GM21737 (cell line): Measurements from ENCODE around the gene CSK.
"Not testable (repeated sequence)": the region's sequence is repeated elsewhere in the genome, so short reads cannot be mapped to it uniquely, and the experiment has no call there.

Experiments used
- ATAC-seq: cut with Tn5 transposase; IDR thresholded peaks from one replicate; pipeline ENCODE4 v1.9.1; 2021; ENCODE audit warnings: mild to moderate bottlenecking, moderate library complexity; ENCODE audit not compliant: unreplicated experiment

Gene CSK

GRCh38 chr15:74770211-74770903 is 11.5 kb upstream of the CSK start:
- no peak for ATAC-seq

GRCh38 chr15:74773329-74773728 is 8.6 kb upstream of the CSK start:
- ATAC-seq: no peak

- no peak for ATAC-seq
Measured at GRCh38 chr15:74773731-74774252, 8.1 kb upstream of the CSK start.

DNA sequence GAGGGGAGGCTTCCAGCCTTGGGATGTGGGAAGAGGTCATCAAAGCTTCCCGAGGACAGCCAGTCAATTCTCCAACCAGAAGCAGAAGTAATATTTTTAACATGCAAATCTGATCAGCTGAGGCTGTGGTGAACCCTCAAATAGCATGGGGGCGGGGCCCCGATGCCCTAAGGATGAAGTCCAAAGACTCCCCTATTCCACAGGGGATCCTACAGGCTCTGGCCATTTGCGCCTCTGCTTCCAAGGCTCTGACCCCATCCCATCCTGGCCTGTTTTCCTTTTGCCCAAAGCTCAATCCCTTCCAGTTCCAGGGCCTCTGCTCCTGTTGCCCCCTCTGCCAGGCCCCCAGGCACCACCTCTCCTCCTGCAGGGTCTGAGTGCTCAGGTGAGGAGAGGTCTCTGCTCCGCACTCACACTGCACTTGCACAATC is 6.7 kb upstream of the CSK start:
- no peak for ATAC-seq

- ATAC-seq: no peak
Measured at GRCh38 chr15:74775894-74776293, 6.0 kb upstream of the CSK start.

- ATAC-seq: peak; percentile 41
Measured at GRCh38 chr15:74776821-74777768, 4.8 kb upstream of the CSK start.

- peak; percentile 10 for ATAC-seq
Measured at GRCh38 chr15:74777769-74778598, 3.9 kb upstream of the CSK start.

GRCh38 chr15:74778599-74778970 is 3.3 kb upstream of the CSK start:
- ATAC-seq: no peak

DNA sequence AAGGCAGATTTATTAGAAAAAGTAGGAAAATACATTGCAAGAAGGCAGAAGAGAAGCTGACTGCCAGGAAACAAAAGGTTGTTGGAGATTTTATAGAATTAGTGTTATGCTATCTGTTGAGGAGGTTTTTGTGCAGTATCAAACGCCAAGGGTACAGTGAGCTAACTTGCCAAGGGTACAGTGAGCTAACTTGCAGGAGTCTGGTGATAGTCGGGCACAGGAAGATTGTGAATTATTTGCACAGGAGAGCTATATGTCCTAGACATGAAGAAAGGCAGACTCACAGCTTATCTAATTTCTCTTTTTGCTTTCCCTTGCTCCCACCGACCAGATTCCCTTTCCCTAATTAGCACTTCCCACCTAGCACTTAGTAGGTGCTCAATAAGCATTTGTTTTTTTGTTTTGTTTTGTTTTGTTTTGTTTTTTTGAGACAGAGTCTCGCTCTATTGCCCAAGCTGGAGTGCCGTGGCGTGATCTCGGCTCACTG is 2.7 kb upstream of the CSK start:
- ATAC-seq: no peak

- ATAC-seq: no peak
Measured at GRCh38 chr15:74780523-74781430, 1.1 kb upstream of the CSK start.

GRCh38 chr15:74782259-74783071 is 585 bp downstream of the CSK start:
- ATAC-seq: peak; percentile 4

- no peak for ATAC-seq
Measured at GRCh38 chr15:74783072-74783807, 1.4 kb downstream of the CSK start.

GRCh38 chr15:74783808-74784175 is 1.9 kb downstream of the CSK start:
- no peak for ATAC-seq

GRCh38 chr15:74784426-74785193 is 2.7 kb downstream of the CSK start:
- ATAC-seq: no peak

DNA sequence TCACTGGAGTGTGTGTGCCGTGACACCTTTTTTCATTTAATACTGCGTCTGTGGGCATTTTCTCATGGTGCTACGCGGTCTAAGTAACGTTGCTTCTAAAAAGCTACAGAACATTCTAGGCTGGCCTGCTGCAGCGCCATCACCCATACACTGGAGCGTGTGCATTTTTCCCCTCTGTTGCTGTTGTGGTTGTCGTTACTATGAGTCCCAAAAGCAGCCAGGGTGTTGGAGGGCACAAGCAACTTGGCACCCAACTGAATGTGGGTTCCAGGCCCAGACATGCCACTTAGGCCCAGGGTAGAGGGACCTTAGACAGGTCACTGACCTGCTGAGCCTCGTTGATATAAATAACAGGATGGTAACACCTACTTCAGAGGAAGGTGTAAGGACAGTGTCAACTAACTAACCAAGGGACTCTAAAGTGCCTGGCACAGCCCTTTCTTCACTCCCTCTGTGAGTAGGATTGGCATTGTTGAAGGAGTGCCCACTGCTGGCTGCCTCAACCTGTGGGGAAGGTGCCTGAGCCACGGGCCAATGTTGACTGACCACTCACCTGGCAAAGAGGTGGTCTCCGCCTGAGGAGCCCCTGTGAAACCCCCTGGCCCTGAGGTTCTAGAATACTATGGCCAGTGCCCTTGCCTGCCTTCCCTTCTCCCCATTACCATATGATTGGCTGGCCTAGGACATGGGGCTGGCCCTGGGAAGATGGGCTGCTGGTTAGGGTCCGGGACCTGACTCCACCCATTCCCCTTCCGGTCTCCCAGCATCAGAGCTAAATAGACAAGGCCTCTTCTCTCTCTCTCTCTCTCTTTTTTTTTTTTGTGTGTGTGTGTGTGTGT is 3.5 kb downstream of the CSK start:
- ATAC-seq: no peak

DNA sequence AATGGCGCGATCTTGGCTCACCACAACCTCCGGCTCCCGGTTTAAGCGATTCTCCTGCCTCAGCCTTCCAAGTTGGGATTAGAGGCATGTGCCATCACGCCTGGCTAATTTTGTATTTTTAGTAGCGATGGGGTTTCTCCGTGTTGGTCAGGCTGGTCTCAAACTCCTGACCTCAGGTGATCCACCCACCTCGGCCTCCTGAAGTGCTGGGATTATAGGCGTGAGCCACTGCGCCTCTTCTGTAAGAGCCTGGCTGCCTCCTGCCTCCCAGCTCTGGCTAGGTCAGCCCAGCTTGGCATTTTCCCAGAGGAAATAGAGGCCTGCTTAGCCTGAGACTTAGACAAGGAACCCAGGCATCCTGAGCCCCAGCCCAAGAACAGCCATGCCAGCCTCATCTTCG is 4.2 kb downstream of the CSK start:
- ATAC-seq: not testable (repeated sequence)
